NB4 (cell line): Measurements from ENCODE around the gene POLG.

ENCODE experiments used
- CTCF ChIP-seq: IDR thresholded peaks from one replicate; pipeline ENCODE4 v1.5.1; 2012; ENCODE audit warnings: low read depth, low read length
- POLR2A ChIP-seq: IDR thresholded peaks from 2 replicates; pipeline ENCODE4 v1.6.1; 2011; ENCODE audit warnings: mild to moderate bottlenecking; ENCODE audit not compliant: insufficient read length; ENCODE audit errors: extremely low read depth

- no peak for TF ChIP-seq CTCF
- TF ChIP-seq POLR2A = no peak
Measured at GRCh38 chr15:89379251-89379695, 44.6 kb upstream of the POLG start.
